IMR-90 (cell line): ENCODE data around the gene GBX2. TPM values are rescaled to one million over a fixed set of nuclear protein-coding genes. Genes with fewer than 3 reads are reported as not detected.

Experiments
- ATAC-seq: fragments of 200-7000 bp; cut with Tn5 transposase; 2 replicates; pipeline ENCODE4 v1.9.1; 2020; ENCODE audit warnings: low read depth, mild to moderate bottlenecking, moderate library complexity
- BruUV-seq: library from RNA; stranded (reverse); fragments of 400-500 nt; replicated peaks from 2 replicates; lab custom pipeline; 2021; lab: Mats Ljungman, UMichigan
- CTCF ChIA-PET: fragments of 300-600 bp; formaldehyde crosslinking; extraction: SDS; loops from one replicate; lab custom pipeline; 2021; ENCODE audit warnings: antibody characterized with exemption; lab: Yijun Ruan, JAX
- POLR2A ChIA-PET: fragments of 300-600 bp; sonication (Branson Sonifier 250); formaldehyde crosslinking; loops from one replicate; lab custom pipeline; 2022; ENCODE audit warnings: antibody characterized with exemption; ENCODE audit not compliant: unreplicated experiment; lab: Charles Lee
- DNase-seq: peaks from one replicate; pipeline ENCODE4 v3.0.0; 2013
- H2AFZ ChIP-seq: replicated peaks from 2 replicates; pipeline ENCODE3; 2013; ENCODE audit warnings: low read length, mild to moderate bottlenecking; ENCODE audit not compliant: poor library complexity
- H2AK5ac ChIP-seq: 2 replicates; pipeline ENCODE4 v1.6.1; 2013; ENCODE audit warnings: low read depth, low read length, inconsistent platforms
- H2AK9ac ChIP-seq: replicated peaks from 2 replicates; pipeline ENCODE3; 2013; ENCODE audit warnings: mild to moderate bottlenecking, low read depth, low read length, moderate library complexity; ENCODE audit not compliant: poor library complexity
- H2BK120ac ChIP-seq: 2 replicates; pipeline ENCODE4 v1.6.1; 2013; ENCODE audit warnings: low read depth, low read length, inconsistent platforms
- H2BK15ac ChIP-seq: 3 replicates; pipeline ENCODE4 v1.6.1; 2013; ENCODE audit warnings: low read depth, low read length, inconsistent platforms
- H2BK20ac ChIP-seq: 2 replicates; pipeline ENCODE4 v1.6.1; 2013; ENCODE audit warnings: low read depth, mild to moderate bottlenecking, inconsistent platforms, low read length, moderate library complexity
- H2BK5ac ChIP-seq: 2 replicates; pipeline ENCODE4 v1.6.1; 2013; ENCODE audit warnings: mild to moderate bottlenecking, low read depth, low read length, inconsistent platforms; ENCODE audit not compliant: poor library complexity, severe bottlenecking
- H3K14ac ChIP-seq: replicated peaks from 2 replicates; pipeline ENCODE4 v1.6.1; 2013; ENCODE audit warnings: low read depth, low read length, inconsistent platforms
- H3K18ac ChIP-seq: 2 replicates; pipeline ENCODE4 v1.6.1; 2013; ENCODE audit warnings: low read depth, low read length, control low read depth
- H3K23ac ChIP-seq: 2 replicates; pipeline ENCODE4 v1.6.1; 2013; ENCODE audit warnings: low read depth, low read length, inconsistent platforms
- H3K27ac ChIP-seq: 2 replicates; pipeline ENCODE4 v1.5.1; 2013; ENCODE audit warnings: mild to moderate bottlenecking, control low read depth, low read length; ENCODE audit not compliant: insufficient read depth
- H3K27me3 ChIP-seq: 2 replicates; pipeline ENCODE4 v1.6.1; 2013; ENCODE audit warnings: low read length; ENCODE audit not compliant: control insufficient read depth, insufficient read depth
- H3K36me3 ChIP-seq: 2 replicates; pipeline ENCODE4 v1.6.1; 2013; ENCODE audit warnings: low read length, mixed read lengths; ENCODE audit not compliant: control insufficient read depth, insufficient read depth
- H3K4ac ChIP-seq: 2 replicates; pipeline ENCODE4 v1.6.1; 2013; ENCODE audit warnings: low read depth, low read length, inconsistent platforms
- H3K4me1 ChIP-seq: 2 replicates; pipeline ENCODE4 v1.6.1; 2013; ENCODE audit warnings: low read length, mixed read lengths; ENCODE audit not compliant: control insufficient read depth, insufficient read depth
- H3K4me2 ChIP-seq: 2 replicates; pipeline ENCODE4 v1.6.1; 2013; ENCODE audit warnings: low read depth, mild to moderate bottlenecking, control low read depth, low read length, moderate library complexity
- H3K4me3 ChIP-seq: 2 replicates; pipeline ENCODE4 v1.5.1; 2013; ENCODE audit warnings: low read depth, mild to moderate bottlenecking, control low read depth, low read length, moderate library complexity; ENCODE audit not compliant: insufficient read depth
- H3K56ac ChIP-seq: 2 replicates; pipeline ENCODE4 v1.6.1; 2013; ENCODE audit warnings: low read length, inconsistent platforms; ENCODE audit not compliant: insufficient read depth; ENCODE audit errors: extremely low read depth
- H3K79me1 ChIP-seq, 2 experiments: 2 replicates each; pipeline ENCODE4 v1.6.1; 2013; ENCODE audit warnings: low read length in 2 of 2, inconsistent platforms in 1 of 2, low read depth in 1 of 2
- H3K9ac ChIP-seq: 2 replicates; pipeline ENCODE4 v1.6.1; 2013; ENCODE audit warnings: low read depth, low read length, control low read depth
- H3K9me1 ChIP-seq: 2 replicates; pipeline ENCODE4 v1.6.1; 2013; ENCODE audit warnings: low read length, inconsistent platforms; ENCODE audit not compliant: insufficient read depth
- H3K9me3 ChIP-seq: 2 replicates; pipeline ENCODE4 v1.6.1; 2013; ENCODE audit warnings: low read length; ENCODE audit not compliant: control insufficient read depth, insufficient read depth
- H4K20me1 ChIP-seq: 2 replicates; pipeline ENCODE4 v1.6.1; 2013; ENCODE audit warnings: low read length, inconsistent platforms; ENCODE audit not compliant: insufficient read depth
- H4K5ac ChIP-seq: 2 replicates; pipeline ENCODE4 v1.6.1; 2013; ENCODE audit warnings: mild to moderate bottlenecking, low read depth, low read length, control low read depth
- H4K8ac ChIP-seq, 2 experiments: 2 replicates each; pipeline ENCODE4 v1.6.1; 2013; ENCODE audit warnings: low read depth in 2 of 2, low read length in 2 of 2, control low read depth in 1 of 2, inconsistent platforms in 1 of 2
- H4K91ac ChIP-seq: 2 replicates; pipeline ENCODE4 v1.6.1; 2013; ENCODE audit warnings: low read depth, low read length, inconsistent platforms; ENCODE audit not compliant: insufficient read depth
- CEBPB ChIP-seq: IDR thresholded peaks from 2 replicates; pipeline ENCODE4 v1.6.1; 2012; ENCODE audit warnings: low read depth, low read length, improper control_type of control experiment
- CHD1 ChIP-seq: IDR thresholded peaks from 2 replicates; pipeline ENCODE4 v1.6.1; 2012; ENCODE audit warnings: low read depth, low read length, improper control_type of control experiment
- CTCF ChIP-seq: conservative IDR thresholded peaks from 2 replicates; pipeline ENCODE4 v1.5.1; 2012; ENCODE audit warnings: mild to moderate bottlenecking, low read depth, low read length, improper control_type of control experiment
- MAFK ChIP-seq: IDR thresholded peaks from 2 replicates; pipeline ENCODE4 v1.6.1; 2012; ENCODE audit warnings: low read depth, low read length, improper control_type of control experiment
- MAZ ChIP-seq: IDR thresholded peaks from 2 replicates; pipeline ENCODE4 v1.6.1; 2012; ENCODE audit warnings: low read depth, mild to moderate bottlenecking, low read length, improper control_type of control experiment, moderate library complexity, borderline replicate concordance
- MXI1 ChIP-seq: IDR thresholded peaks from 2 replicates; pipeline ENCODE4 v1.6.1; 2012; ENCODE audit warnings: low read depth, mild to moderate bottlenecking, low read length, moderate library complexity, borderline replicate concordance
- POLR2A ChIP-seq: IDR thresholded peaks from 2 replicates; pipeline ENCODE4 v1.6.1; 2012; ENCODE audit warnings: mild to moderate bottlenecking, low read depth, low read length
- RAD21 ChIP-seq: IDR thresholded peaks from 2 replicates; pipeline ENCODE4 v1.6.1; 2012; ENCODE audit warnings: low read length, improper control_type of control experiment
- RCOR1 ChIP-seq: IDR thresholded peaks from 2 replicates; pipeline ENCODE4 v1.6.1; 2012; ENCODE audit warnings: mild to moderate bottlenecking, low read length, improper control_type of control experiment; ENCODE audit not compliant: insufficient replicate concordance
- SMC3 ChIP-seq: fragments of 150-350 bp; IDR thresholded peaks from 2 replicates; pipeline ENCODE4 v1.6.1; 2016; ENCODE audit warnings: low read depth, mild to moderate bottlenecking, antibody characterized with exemption, low read length, moderate library complexity
- USF2 ChIP-seq: fragments of 150-350 bp; IDR thresholded peaks from 2 replicates; pipeline ENCODE4 v1.6.1; 2017; ENCODE audit warnings: mild to moderate bottlenecking, antibody characterized with exemption, low read length, low read depth
- WGBS, 2 experiments: methylation state at CpG; one replicate each; pipeline versions ENCODE4 v1.1.5 to v1.1.7; 2013; ENCODE audit warnings: missing lambda C conversion rate in 2 of 2; ENCODE audit not compliant: insufficient read length in 1 of 2; ENCODE audit errors: extremely low coverage in 2 of 2; 5-methylcytosine and 5-hydroxymethylcytosine counted together
- dilution Hi-C: fragments of 300-500 bp; cut with HindIII; formaldehyde crosslinking; loops from one replicate; pipeline ENCODE4 v1.14.3; 2018; ENCODE audit warnings: low sequenced_read_pairs; ENCODE audit not compliant: unreplicated experiment
- in situ Hi-C: fragments of 300-500 bp; cut with MboI; formaldehyde crosslinking; loops from 3 replicates; pipeline ENCODE4 v1.14.3; 2019; ENCODE audit warnings: low sequenced_read_pairs, inconsistent platforms, mixed read lengths
- intact Hi-C: fragments of 100-400 bp; cut with micrococcal nuclease; formaldehyde crosslinking; loops from 2 replicates; pipeline ENCODE4 v1.10.0; 2022
- polyA plus RNA-seq, 3 experiments: library from polyadenylated mRNA; depleted of rRNA; stranded (reverse); fragments of >200 nt; gene quantifications; 2 replicates each; pipeline ENCODE4 v1.2.3, GENCODE V29; 2012; ENCODE audit warnings: low replicate concordance in 1 of 3
- total RNA-seq: library from RNA; depleted of rRNA; stranded (reverse); fragments of >200 nt; gene quantifications from 2 replicates; pipeline ENCODE4 v1.2.3, GENCODE V29; 2012

Gene GBX2
- total and polyA plus RNA-seq, 2 of the 4 experiments (the other 2 are of a cell fraction) = 0.10 TPM; not detected in 1

- intact Hi-C loops (no loop called here), in situ Hi-C loops (no loop called here), dilution Hi-C loops (no loop called here)
- Histone ChIP-seq H2AK5ac (no peak overlapping the region), H3K4me2 (no peak overlapping the region), H3K9ac (no peak overlapping the region), H3K23ac (no peak overlapping the region), H2BK120ac (no peak overlapping the region), H3K27me3 (peaks cover 19% of the 10 kb centered on the region), H3K18ac (no peak overlapping the region), H4K8ac (no peak overlapping the region), H4K20me1 (no peaks in the 10 kb centered on the region), H4K5ac (no peak overlapping the region), H2BK15ac (no peak overlapping the region), H3K9me3 (no peaks in the 10 kb centered on the region; the same call in 1 of the 2 replicates), H2AK9ac (no peak overlapping the region), H3K4me3 (no peak overlapping the region), H3K36me3 (no peaks in the 10 kb centered on the region), H3K14ac (no peak overlapping the region), H3K9me1 (no peaks in the 10 kb centered on the region), H2AFZ (no peak overlapping the region), H2BK20ac (no peak overlapping the region), H3K79me1 (no peaks in the 10 kb centered on the region), H3K4me1 (no peaks in the 10 kb centered on the region), H3K4ac (no peak overlapping the region), H4K91ac (no peak overlapping the region), H3K56ac (no peak overlapping the region), H3K27ac (no peak overlapping the region), H2BK5ac (no peak overlapping the region)
- POLR2A ChIA-PET = no interaction called here
- WGBS, 2 experiments = 77% methylated on average over 4 of the region's 7 CpGs; no CpG with 5 or more reads in 1 of the 2 experiments
- BruUV-seq = no TSS peak
- no peak for TF ChIP-seq CTCF
- TF ChIP-seq SMC3 = no peak
- TF ChIP-seq RAD21 = no peak
- no peak for TF ChIP-seq RCOR1
- no peak for TF ChIP-seq CEBPB
- no peak for TF ChIP-seq USF2
- TF ChIP-seq POLR2A = no peak
- no peak for TF ChIP-seq MAFK
- TF ChIP-seq MXI1 = no peak
- no peak for TF ChIP-seq MAZ
- TF ChIP-seq CHD1 = no peak
- no peak for ATAC-seq
- no peak for DNase-seq
- CTCF ChIA-PET = no interaction called here
These were observed 48.5 kb upstream of the GBX2 start for GRCh38 chr2:236216711-236217110.
